GM10266 (cell line): ENCODE data around the gene MRPL30.

Experiments
- DNase-seq: peaks from one replicate; pipeline ENCODE4 v3.0.0; 2012; ENCODE audit errors: extremely low spot score
- TF ChIP-seq, protein P1 (sequence below): IDR thresholded peaks from 2 replicates; pipeline ENCODE4 v1.5.1; 2012; ENCODE audit warnings: mild to moderate bottlenecking, low read depth; ENCODE audit not compliant: control insufficient read depth, insufficient read depth; ENCODE audit errors: missing control alignments

The MRPL30 gene

GRCh38 chr2:99152199-99152895 is 28.6 kb upstream of the MRPL30 start:
- DNase-seq, result no peak
- TF ChIP-seq, protein P1, sequence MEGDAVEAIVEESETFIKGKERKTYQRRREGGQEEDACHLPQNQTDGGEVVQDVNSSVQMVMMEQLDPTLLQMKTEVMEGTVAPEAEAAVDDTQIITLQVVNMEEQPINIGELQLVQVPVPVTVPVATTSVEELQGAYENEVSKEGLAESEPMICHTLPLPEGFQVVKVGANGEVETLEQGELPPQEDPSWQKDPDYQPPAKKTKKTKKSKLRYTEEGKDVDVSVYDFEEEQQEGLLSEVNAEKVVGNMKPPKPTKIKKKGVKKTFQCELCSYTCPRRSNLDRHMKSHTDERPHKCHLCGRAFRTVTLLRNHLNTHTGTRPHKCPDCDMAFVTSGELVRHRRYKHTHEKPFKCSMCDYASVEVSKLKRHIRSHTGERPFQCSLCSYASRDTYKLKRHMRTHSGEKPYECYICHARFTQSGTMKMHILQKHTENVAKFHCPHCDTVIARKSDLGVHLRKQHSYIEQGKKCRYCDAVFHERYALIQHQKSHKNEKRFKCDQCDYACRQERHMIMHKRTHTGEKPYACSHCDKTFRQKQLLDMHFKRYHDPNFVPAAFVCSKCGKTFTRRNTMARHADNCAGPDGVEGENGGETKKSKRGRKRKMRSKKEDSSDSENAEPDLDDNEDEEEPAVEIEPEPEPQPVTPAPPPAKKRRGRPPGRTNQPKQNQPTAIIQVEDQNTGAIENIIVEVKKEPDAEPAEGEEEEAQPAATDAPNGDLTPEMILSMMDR, result no peak

GRCh38 chr2:99153921-99154604 is 26.9 kb upstream of the MRPL30 start:
- TF ChIP-seq, protein P1, result no peak
- no peak for DNase-seq

DNA sequence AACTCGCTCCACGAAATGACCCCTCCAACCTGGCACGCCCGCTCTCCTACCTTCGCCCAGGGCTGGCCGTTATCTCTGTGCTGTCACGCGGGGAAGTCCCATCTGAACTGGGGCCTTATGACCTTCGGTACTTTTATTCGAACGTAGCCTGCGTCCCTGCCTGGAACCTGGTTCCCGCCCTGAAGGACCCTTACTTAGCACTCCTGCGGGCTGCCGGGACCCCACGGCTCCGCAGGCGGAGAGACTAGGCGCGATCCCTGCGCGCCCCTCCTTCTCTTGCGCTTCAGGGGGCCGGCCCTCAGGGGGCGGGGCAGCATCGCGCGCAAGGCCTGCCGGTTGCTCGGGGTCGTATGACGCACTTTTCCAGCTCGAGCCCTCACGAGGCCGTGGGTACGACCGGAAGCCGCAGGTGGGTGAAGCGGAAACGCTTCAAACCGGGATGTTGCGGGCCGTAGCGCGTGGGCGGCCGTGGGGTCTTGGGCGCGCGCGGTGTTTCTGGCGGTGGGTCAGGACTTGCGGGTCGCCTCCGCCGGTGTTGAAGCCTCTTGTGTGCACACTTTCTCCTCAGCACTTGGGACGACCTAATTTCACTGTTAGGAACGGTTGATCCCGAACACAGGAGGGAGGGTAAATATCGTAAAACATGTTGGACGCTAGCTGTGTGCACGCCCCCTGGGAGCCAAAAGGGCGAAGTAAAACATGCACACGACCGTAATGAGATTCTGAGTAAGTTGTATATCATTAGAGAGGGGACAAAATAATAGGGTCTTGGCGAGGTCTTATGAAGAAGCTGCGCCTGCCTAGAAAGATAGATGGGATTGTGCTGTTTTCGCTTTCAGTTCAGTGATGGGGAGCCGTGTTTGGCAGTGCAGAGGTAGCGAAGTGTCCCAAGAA is 26.1 kb upstream of the MRPL30 start, which contains the start of the genes LIPT1 and TSGA10:
Gene LIPT1, plus strand, starts transcription at position 325 of the 894 bp plus-strand sequence. CDS start 6,991 bp downstream, outside the sequence.
Gene TSGA10, minus strand, starts transcription at position 300 of the 894 bp plus-strand sequence. CDS start 45,503 bp downstream, outside the sequence.
- TF ChIP-seq, protein P1, result no peak
- DNase-seq, result peak; percentile 91

DNA sequence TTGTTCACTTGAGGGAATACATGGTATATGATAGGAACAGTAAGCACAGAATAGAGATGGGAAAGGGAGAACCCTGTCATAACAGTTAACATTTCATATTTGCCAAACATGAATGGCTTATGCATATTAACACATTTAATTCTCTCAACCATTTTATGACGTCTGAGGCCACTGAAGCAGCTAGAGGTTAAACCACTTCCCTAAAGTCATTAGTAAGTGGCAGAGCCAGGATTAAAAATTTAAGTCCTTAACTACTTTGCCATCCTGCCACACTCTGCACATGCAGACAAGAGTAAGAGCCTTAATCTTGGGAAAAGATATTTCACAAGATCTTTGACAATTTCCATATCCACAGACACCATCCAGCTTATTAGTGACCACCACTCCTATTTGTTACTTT is 24.1 kb upstream of the MRPL30 start:
- no peak for DNase-seq
- TF ChIP-seq, protein P1, result no peak

DNA sequence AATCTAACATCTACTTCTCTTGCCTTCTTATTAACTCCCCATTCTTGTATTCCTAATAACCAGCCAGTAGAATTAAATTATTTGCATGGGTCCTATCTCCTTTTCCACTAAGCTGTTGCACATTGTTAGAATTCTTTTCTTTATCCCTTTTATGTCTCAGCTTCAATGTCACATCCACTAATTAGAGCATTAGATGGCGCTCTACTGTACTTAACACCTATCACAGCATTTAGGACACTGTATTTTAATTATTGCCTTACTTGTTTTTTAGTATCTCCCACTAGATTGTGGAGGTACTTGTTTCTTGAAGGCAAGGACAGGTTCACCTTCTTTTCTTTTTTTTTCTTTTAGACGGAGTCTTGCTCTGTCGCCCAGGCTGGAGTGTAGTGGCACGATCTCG is 22.4 kb upstream of the MRPL30 start:
- TF ChIP-seq, protein P1, result peak; percentile 14

DNA sequence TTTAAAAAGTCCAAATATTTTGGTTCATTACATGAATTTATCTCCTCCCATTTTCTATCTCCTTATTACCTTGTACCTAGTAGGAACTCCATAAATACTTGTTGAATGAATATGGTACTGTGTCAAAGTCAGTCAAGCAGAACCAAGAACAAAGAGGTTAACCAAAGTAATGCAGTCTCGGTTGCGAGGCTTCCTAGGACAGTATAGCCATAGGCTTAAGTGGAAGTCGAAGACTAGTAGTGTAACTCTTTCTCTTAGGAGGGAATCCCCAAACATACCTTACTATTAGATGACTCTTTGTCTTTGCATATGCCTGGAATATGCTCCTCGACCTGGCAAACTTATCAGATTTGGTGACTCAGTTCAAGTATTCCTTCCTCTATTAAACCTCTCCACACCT is 21.4 kb upstream of the MRPL30 start:
- TF ChIP-seq, protein P1, result no peak
- no peak for DNase-seq

More for the DNA sequence above, 22.4 kb upstream of the MRPL30 start:
- no peak for DNase-seq

- TF ChIP-seq, protein P1, result no peak
- no peak for DNase-seq
Measured at GRCh38 chr2:99166218-99166617, 14.8 kb upstream of the MRPL30 start.
